Ammon's horn (tissue), 1 donor: ENCODE data around the gene ZMIZ1.

Experiments used
- DNase-seq: peaks from one replicate; pipeline ENCODE4 v3.0.0-alpha.2; 2016; ENCODE audit warnings: low spot score

The ZMIZ1 gene

DNA sequence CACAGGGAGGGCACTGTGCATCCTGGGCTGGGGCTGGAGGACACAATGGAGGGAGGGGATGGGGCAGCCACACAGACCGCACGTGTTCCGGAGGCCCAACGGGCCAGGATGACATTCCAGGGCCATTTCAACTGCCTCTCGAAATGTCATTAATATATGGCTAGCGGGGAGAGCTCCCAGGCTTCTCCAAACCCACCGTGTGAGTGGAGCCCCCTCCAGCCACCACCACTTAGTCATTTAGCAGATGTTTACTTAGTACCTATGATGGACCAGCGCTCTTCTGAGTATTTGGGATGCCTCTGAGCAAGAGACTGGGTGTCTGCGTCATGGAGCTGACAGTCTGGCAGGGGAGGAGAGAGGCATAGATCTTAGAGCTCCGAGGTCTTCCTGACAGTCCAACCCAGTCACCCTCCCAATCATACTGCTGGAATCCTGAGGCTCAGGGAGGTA is 107.3 kb downstream of the ZMIZ1 start:
- no peak for DNase-seq

- DNase-seq, result peak; percentile 40
These were observed 108.3 kb downstream of the ZMIZ1 start for GRCh38 chr10:79176949-79177602.

- DNase-seq, result no peak
These were observed 109.4 kb downstream of the ZMIZ1 start for GRCh38 chr10:79178070-79178576.

DNA sequence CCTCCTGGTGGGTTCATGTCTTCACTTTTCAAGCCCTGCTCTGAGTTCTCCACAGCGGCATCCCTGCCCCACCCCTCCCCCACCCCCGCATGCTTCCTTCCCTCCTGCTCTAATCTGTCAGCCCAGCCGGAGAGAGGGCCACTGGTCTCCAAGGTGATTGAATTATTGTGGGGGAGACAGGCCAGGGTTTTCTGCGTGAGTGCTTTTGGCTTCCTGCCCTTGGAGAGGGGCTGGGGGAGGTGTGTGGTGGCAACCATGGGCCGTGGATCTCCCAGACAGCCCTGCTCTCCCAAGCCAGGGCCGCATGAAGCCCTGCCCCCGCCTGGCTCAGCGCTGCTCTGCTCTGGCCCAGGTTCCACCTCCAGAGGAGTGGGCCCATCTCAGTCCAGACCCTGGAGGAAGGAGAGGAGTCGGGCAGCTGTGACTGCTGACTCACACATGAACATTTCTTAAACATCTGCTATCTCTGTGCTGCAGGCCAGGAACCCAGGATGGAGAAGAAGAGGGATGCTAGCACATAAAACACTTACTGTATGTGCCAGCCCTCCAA is 109.9 kb downstream of the ZMIZ1 start:
- peak; percentile 54 for DNase-seq

DNA sequence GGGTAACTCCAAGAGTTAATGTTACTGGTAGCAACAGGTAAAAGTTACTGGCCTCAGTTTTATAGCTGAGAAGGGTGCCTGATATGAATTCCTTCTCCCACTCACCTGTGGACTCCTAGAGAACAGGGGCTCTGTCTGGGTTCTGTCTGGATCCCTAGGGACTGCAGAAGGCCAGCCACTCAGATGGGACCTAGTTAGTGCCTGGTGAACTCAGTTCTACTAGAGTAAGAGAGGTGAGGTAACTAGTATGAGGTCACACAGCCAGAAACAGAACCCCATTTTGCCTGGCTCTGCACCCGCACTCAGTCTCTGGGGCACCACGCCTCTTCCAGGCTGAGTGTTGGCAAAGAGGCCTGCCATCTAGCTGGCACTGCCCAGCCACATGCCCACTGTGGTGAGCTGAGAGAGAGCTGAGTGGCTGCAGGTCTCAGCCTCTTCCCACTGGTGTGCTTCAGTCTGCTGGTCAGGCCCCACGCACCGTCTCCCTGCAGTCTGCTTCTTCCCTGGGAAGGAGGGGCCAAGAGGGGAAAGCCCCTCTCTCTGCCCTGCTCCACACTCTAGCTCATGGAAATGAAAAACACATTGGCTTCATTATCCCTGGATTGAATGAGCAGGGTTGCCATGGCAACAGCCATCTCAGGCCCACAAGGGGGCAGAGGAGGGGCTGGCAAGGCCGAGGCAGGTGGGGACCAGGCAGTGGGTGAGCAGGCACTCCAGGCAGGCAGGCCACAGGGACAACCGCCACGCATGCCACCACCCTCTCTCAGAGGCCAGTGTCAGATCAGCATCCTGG is 110.6 kb downstream of the ZMIZ1 start:
- DNase-seq, result peak; percentile 51

GRCh38 chr10:79179957-79180309 is 111.2 kb downstream of the ZMIZ1 start:
- no peak for DNase-seq

DNA sequence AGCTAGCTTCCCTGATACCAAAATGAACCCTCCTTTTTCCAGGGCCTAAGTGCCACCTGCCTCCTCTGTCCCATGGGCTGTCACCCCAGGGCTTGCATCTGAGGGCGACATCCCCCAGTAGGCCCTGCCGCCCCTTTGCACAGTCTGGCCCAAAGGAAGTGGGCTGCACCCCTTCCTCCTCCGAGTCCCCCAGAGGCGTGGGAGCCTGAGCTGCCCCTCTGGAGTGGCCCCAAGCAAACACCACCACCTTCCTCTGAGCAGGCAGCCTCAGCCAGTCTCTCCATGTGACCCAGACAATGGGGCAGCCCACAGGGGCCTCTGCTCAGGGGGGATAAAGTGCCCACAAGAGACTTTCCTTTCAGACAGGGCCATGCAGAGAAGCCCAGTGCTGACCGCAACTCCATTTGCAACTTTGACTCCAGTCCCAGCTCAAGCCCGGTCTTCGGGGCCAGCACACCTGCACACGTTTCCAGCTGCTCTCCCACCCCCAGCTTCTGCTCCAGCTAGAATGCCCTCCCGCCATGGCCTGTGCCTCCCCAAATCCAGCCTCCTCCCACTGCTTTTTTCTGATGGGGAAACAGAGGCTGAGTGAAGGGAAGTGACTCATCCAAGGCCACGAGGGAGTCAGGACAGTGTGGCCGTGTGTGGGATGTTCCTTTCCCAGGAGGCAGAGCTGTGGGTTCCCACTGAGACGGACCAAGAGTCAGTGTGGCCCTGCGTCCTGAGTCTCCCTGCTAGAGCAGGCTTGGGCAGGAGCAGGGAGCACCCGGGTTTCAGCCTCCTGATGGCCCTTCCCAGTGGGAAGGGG is 111.9 kb downstream of the ZMIZ1 start:
- DNase-seq, result no peak

DNA sequence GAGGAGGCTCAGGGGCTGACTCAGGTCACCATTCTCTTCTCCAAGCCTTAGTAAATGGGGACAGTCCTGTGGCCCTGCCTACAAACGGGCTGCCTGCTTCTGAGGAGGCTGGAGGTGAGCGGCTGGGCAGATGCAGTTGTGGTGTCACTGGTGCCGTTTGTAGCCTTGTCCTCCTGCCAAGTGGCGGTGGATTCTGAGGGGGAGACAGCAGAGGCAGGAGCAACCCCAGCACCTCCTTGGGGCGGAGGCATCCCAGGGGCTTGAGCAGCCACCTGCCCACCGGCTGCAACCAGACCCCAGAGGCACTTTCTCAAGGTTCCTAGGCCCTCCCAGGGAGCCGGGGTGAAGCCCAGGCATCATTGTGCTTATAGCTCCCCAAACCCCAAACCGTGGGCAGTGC is 112.5 kb downstream of the ZMIZ1 start:
- no peak for DNase-seq

DNA sequence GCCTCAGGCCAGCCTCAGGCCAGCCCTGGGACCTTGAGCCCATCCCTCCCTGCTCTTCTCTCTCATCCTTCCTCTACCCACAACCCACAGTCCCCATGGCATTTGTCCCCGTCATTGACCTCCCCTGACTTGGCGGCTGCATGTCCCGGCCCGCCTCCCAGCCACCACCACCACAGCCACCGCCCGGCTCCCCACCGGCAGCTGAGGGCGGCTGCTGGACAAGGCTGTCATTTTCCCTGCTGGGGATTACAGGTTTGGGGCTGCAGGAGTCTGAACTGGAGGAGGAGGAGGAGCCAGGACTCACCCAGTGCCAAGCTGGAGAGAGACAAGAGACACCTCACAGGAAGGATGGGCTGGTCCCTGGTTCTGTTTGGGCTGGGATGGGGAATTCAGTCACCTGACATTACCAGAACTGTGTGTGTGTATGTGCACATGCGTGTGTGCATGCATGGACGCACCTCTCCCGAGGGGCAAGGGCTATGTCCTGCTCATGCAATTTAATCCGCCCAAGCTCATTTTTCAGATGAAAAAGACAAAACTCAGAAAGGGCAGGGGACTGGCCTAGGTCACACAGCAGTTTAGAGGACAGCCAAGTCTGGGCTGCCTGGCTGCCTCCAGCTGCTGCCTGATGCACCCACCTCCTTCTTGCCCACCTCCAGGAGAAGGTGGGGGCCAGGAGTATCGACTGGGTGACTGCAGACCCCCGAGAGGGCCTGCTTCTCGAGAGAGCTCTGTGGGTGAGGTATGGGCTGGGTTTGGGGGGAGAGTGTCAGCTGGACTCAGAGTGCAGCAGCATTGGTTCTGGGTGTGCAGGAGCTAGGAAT is 113.1 kb downstream of the ZMIZ1 start:
- no peak for DNase-seq

DNA sequence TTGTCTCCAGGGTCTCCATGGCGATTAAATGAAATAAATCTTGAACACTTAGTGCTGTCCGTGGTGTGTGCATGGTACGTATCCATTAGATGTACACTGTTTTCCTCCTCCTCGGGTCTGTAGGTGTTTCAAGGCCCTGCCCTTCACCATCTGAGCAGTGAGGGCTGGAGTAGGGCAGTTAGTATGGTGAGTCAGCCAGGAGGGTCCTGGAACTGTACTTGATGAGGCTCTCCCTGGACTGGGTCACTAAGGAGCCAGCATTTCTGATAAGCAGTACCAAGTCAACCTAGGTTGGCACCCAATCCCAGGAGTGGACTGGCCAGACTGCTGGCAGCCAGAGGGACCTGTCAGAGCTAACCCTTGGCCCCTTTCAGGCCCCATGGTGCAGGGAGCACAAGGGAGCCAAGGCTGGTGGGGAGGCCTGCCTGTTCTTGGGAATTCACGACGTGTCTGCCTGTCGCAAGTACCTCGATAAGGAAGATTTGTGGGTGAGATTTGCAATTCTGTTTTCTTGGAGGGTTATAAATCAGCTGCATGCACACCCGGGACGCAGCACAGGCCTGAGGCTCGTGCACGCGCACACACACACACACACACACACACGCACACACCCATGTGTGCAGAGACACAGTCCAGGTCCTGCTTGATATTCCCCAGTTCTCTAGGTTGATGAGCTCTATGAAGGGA is 114.2 kb downstream of the ZMIZ1 start:
- DNase-seq, result no peak

- DNase-seq, result no peak
These were observed 114.7 kb downstream of the ZMIZ1 start for GRCh38 chr10:79183468-79183865.

- DNase-seq, result no peak
These were observed 115.4 kb downstream of the ZMIZ1 start for GRCh38 chr10:79184145-79184625.

DNA sequence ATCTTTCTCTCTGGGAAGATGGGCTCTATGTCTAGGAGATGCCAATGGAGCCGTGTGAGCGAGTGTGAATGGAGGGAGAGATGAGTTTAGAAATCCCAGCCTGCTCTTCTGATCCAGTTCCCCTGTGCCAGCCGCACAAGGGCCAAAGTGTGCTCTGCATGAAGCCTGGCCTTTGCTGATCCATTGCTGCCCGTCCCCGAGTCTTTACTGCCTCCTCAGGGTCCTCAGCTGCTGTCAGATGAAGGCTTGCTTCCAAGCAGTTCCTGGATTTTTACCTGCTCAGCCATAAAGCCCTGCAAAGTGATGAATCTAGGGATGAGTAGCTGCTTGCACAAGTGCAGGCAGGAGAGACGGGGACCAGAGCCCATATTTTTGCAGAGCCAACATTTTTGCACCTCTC is 115.9 kb downstream of the ZMIZ1 start:
- DNase-seq, result no peak

DNA sequence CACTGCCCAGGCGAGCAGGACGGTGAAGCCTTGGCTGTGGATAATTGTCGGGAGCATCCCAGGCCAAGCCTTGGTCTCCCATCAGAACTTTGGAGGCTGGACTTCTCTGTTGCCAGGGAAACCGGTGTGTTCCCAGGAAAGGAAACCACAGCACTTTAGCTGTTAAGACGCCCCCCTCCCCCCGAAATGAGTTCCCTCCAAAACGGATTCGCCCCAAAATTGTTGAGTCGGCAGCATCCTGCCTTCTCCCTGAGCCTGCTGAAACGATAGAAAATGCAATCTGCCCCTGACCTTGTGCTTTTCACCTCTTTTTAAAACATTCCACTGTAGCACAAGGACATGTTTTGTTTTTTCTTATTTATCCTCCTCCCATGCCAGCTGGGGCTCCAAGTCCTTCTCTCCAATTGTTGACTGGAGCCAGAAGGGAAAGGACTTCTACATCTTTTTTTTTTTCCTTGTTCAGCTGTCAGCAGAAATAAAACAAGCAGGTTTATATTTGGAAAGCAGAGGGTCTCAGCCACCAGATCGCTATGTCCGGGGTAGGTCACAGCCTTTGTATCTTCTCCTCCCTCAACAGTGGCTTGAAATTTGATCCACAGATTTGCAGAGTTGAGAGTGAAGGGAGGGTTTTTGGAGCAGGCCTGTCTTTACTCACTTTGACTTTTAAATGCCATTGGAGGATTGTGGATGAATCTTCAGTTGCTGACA is 116.5 kb downstream of the ZMIZ1 start:
- DNase-seq, result peak; percentile 42

GRCh38 chr10:79185796-79186374 is 117.1 kb downstream of the ZMIZ1 start:
- DNase-seq, result no peak

DNA sequence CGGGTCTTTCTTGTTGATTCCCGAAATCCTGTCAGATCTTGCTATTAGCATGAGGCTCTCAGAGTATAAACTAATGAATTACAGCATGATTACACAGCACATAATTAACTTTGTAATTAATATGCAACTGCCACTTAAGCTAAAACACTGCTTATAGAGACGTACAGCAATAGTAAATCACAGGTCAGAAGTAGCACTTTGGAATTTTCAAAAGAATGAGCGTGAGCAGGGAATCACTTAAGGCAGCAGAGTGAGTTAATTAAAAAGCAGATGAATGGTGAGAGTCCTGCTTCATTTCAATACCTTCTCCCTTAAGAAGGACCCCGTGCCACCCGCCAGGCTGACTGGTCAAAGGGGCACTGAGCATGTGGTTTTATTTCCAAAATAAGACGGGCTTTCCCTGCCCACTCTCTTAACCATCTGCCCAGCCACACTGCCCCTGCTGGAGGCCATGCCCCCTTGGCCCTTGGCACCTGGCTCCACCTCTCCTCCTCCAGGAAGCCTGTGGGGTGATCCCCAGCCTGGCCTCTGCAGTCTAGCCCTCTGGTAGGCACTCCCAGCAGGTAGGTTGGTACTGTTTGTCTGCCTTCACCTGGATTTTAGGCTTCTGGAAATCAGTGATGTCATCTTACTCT is 117.8 kb downstream of the ZMIZ1 start:
- no peak for DNase-seq

- no peak for DNase-seq
These were observed 118.6 kb downstream of the ZMIZ1 start for GRCh38 chr10:79187121-79187940.
